ENCODE measurements around the gene RASL10B. TPM values are rescaled to one million over a fixed set of nuclear protein-coding genes. Genes with fewer than 3 reads are reported as not detected.

The RASL10B gene
- total RNA-seq, 2 experiments from 2014 or later = not detected

DNA sequence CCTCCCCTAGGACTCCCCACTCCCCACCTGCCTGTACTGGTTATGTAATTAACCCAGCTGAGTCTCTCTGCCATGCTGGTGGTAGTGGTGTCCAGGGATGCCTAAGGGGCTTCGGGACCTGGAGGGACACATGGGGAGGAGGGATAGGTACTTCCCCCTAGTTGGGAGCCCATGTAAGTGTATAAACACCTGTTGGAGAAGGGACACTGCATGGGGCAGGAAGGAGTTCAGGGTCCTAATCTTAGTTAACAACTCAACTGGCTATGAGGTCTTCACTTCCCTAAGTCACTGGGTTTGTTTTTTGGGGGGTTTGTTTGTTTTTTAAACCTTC is 1.3 kb downstream of the RASL10B start:
- Histone ChIP-seq H3K4me1 (ENCODE audit: insufficient read depth, low read length, poor library complexity, severe bottlenecking) (peaks cover 3% of the 10 kb centered on the region), H4K20me1 (ENCODE audit: insufficient read depth, low read length) (no peaks in the 10 kb centered on the region), H3K4me3 (ENCODE audit: low read depth, low read length, poor library complexity, severe bottlenecking) (no peak overlapping the region), H2AFZ (ENCODE audit: low read length) (no peak overlapping the region), H3K9me3 (ENCODE audit: low read length) (no peaks in the 10 kb centered on the region), H3K27ac (ENCODE audit: low read depth, low read length, poor library complexity, severe bottlenecking) (no peak overlapping the region), H3K9me2 (ENCODE audit: insufficient read depth, low read length) (no peaks in the 10 kb centered on the region), H3K36me3 (ENCODE audit: insufficient read depth, low read length) (no peaks in the 10 kb centered on the region), H3K4me2 (ENCODE audit: low read length) (no peak overlapping the region), H3K79me2 (ENCODE audit: insufficient read depth, low read depth, low read length) (no peaks in the 10 kb centered on the region)
- no peak for TF ChIP-seq EZH2phosphoT487 (IDR thresholded peaks at IDR 0.05; ENCODE audit: borderline replicate concordance, low read depth, low read length)
- TF ChIP-seq, protein P1, sequence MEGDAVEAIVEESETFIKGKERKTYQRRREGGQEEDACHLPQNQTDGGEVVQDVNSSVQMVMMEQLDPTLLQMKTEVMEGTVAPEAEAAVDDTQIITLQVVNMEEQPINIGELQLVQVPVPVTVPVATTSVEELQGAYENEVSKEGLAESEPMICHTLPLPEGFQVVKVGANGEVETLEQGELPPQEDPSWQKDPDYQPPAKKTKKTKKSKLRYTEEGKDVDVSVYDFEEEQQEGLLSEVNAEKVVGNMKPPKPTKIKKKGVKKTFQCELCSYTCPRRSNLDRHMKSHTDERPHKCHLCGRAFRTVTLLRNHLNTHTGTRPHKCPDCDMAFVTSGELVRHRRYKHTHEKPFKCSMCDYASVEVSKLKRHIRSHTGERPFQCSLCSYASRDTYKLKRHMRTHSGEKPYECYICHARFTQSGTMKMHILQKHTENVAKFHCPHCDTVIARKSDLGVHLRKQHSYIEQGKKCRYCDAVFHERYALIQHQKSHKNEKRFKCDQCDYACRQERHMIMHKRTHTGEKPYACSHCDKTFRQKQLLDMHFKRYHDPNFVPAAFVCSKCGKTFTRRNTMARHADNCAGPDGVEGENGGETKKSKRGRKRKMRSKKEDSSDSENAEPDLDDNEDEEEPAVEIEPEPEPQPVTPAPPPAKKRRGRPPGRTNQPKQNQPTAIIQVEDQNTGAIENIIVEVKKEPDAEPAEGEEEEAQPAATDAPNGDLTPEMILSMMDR (conservative IDR thresholded peaks at IDR 0.05; ENCODE audit: low read length) = no peak
- CTCF ChIA-PET (ENCODE audit: unreplicated experiment) = no interaction called here
- DNase-seq (ENCODE audit: low spot score) = no peak
- intact Hi-C loops (cut with micrococcal nuclease; ENCODE audit: unreplicated experiment) = no loop called here
- no TSS peak for BruUV-seq (replicated peaks)
- POLR2A ChIA-PET = interaction anchor here (0.7 kb wide), 1 partner anchor 191 kb away, joined by 3 read pairs; no protein-coding TSS in a partner anchor

DNA sequence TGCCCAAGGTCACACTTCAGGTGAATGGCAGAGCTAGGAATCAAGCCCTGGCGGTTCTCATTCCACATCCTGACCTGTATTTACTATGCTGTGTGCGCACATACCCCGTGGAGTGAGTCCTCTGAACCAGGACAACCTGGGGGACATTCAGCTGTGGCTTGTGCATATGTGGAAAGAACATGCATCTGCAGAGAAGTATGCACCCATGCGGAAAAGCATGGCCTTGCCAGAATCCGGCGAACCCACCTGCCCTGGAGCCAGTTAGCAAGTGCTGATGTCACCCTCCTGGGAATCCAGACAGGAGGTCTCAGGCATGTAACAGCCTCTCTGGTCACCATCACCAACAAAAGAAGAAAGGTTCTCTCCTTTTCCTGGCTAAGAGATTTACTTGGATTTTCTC is 1.9 kb downstream of the RASL10B start:
- no peaks in the 10 kb centered on the region for H4K20me1 ChIP-seq (ENCODE audit: insufficient read depth, low read length)
- no peaks in the 10 kb centered on the region for H3K9me2 ChIP-seq (ENCODE audit: insufficient read depth, low read length)
- ChIA-PET CTCF (ENCODE audit: unreplicated experiment) (no interaction called here), POLR2A (interaction anchor here (0.7 kb wide), 1 partner anchor 191 kb away, joined by 3 read pairs; no protein-coding TSS in a partner anchor)
- H3K4me3 ChIP-seq (ENCODE audit: low read depth, low read length, poor library complexity, severe bottlenecking) = no peak overlapping the region
- no peaks in the 10 kb centered on the region for H3K4me1 ChIP-seq (ENCODE audit: insufficient read depth, low read length, poor library complexity, severe bottlenecking)
- no peak overlapping the region for H3K27ac ChIP-seq (ENCODE audit: low read depth, low read length, poor library complexity, severe bottlenecking)
- H3K79me2 ChIP-seq (ENCODE audit: insufficient read depth, low read depth, low read length) = no peaks in the 10 kb centered on the region
- no peak overlapping the region for H3K4me2 ChIP-seq (ENCODE audit: low read length)
- TF ChIP-seq, protein P1 (conservative IDR thresholded peaks at IDR 0.05; ENCODE audit: low read length) = no peak
- no peak for TF ChIP-seq EZH2phosphoT487 (IDR thresholded peaks at IDR 0.05; ENCODE audit: borderline replicate concordance, low read depth, low read length)
- H3K36me3 ChIP-seq (ENCODE audit: insufficient read depth, low read length) = no peaks in the 10 kb centered on the region
- intact Hi-C loops (cut with micrococcal nuclease; ENCODE audit: unreplicated experiment) = no loop called here
- no TSS peak for BruUV-seq (replicated peaks)
- no peak overlapping the region for H2AFZ ChIP-seq (ENCODE audit: low read length)
- no peaks in the 10 kb centered on the region for H3K9me3 ChIP-seq (ENCODE audit: low read length)
- DNase-seq (ENCODE audit: low spot score) = no peak

DNA sequence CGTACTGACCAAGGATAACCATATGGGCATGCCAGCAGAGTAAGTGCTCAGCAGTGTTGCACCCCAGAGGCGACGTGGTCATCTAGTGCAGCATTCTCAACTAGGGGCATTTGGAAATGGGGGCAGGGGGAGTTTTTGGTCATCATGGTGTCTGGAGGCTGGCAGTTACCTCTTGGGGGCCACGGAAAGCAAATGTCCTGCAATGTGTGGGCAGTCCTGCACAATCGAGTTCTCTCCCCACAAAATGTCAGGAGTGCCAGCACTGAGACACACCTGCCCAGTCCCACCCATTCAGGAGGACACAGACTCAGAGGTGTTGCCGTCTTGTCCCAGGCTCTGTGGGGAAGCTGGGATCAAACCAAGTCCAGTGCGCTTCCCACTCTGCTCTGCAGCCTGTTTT is 3.0 kb downstream of the RASL10B start:
- Histone ChIP-seq H3K27ac (ENCODE audit: low read depth, low read length, poor library complexity, severe bottlenecking) (no peak overlapping the region), H3K4me1 (ENCODE audit: insufficient read depth, low read length, poor library complexity, severe bottlenecking) (no peaks in the 10 kb centered on the region), H3K79me2 (ENCODE audit: insufficient read depth, low read depth, low read length) (no peaks in the 10 kb centered on the region), H2AFZ (ENCODE audit: low read length) (no peak overlapping the region), H4K20me1 (ENCODE audit: insufficient read depth, low read length) (no peaks in the 10 kb centered on the region), H3K4me3 (ENCODE audit: low read depth, low read length, poor library complexity, severe bottlenecking) (no peak overlapping the region), H3K9me3 (ENCODE audit: low read length) (no peaks in the 10 kb centered on the region), H3K4me2 (ENCODE audit: low read length) (no peak overlapping the region), H3K9me2 (ENCODE audit: insufficient read depth, low read length) (no peaks in the 10 kb centered on the region), H3K36me3 (ENCODE audit: insufficient read depth, low read length) (no peaks in the 10 kb centered on the region)
- POLR2A ChIA-PET = no interaction called here
- DNase-seq (ENCODE audit: low spot score) = no peak
- BruUV-seq (replicated peaks) = no TSS peak
- TF ChIP-seq EZH2phosphoT487 (IDR thresholded peaks at IDR 0.05; ENCODE audit: borderline replicate concordance, low read depth, low read length) = no peak
- TF ChIP-seq, protein P1 (conservative IDR thresholded peaks at IDR 0.05; ENCODE audit: low read length) = no peak
- CTCF ChIA-PET (ENCODE audit: unreplicated experiment) = no interaction called here
- intact Hi-C loops (cut with micrococcal nuclease; ENCODE audit: unreplicated experiment) = no loop called here

All from OCI-LY7 (cell line).